Body of pancreas (tissue), 4 donors: ENCODE data around the gene PLCG2. TPM values are rescaled to one million over a fixed set of nuclear protein-coding genes. Genes with fewer than 3 reads are reported as not detected.
"Not testable (repeated sequence)": the region's sequence is repeated elsewhere in the genome, so short reads cannot be mapped to it uniquely, and the experiment has no call there.

Experiments
- ATAC-seq: fragments of 150-250 bp; one replicate; pipeline ENCODE4 v1.9.1; 2016
- DNase-seq, 4 donors: peaks; one replicate each; pipeline ENCODE4 v3.0.0-alpha.2; 2019
- H3K27ac ChIP-seq, 4 donors: fragments of 200-600 bp; sonication (generic); 1 replicate in 3 of 4; 2 replicates in 1 of 4; pipeline versions ENCODE4 v1.5.1 to v1.6.1; 2016 to 2019; ENCODE audit warnings: mild to moderate bottlenecking in 1 of 4, mixed read lengths in 1 of 4, moderate library complexity in 1 of 4
- H3K27me3 ChIP-seq, 2 donors: fragments of 200-600 bp; sonication (generic); one replicate each; pipeline ENCODE4 v1.6.0; 2016; ENCODE audit warnings: mild to moderate bottlenecking in 1 of 2
- H3K36me3 ChIP-seq, 2 donors: fragments of 200-600 bp; sonication (generic); replicated peaks in 1 of 2; 2 replicates each; pipeline ENCODE4 v1.5.1; 2016; ENCODE audit warnings: low read depth in 2 of 2; ENCODE audit not compliant: insufficient read depth in 1 of 2
- H3K4me1 ChIP-seq: fragments of 200-600 bp; sonication (generic); one replicate; pipeline ENCODE4 v1.6.0; 2016
- H3K4me3 ChIP-seq, 2 donors: fragments of 200-600 bp; sonication (generic); 1 replicate in 1 of 2; 2 replicates in 1 of 2; pipeline ENCODE4 v1.5.1; 2016 to 2019
- H3K9me3 ChIP-seq, 3 donors: fragments of 200-600 bp; sonication (generic); 1 replicate in 2 of 3; 2 replicates in 1 of 3; pipeline ENCODE4 v1.5.1; 2016
- POLR2A ChIP-seq, 3 donors: fragments of 450-650 bp; IDR thresholded peaks; one replicate each; pipeline ENCODE4 v1.6.1; 2016; ENCODE audit warnings: antibody characterized with exemption in 3 of 3, mild to moderate bottlenecking in 2 of 3
- WGBS, 2 donors: methylation state at CpG; one replicate each; pipeline ENCODE4 v1.1.5; 2017; 5-methylcytosine and 5-hydroxymethylcytosine counted together
- intact Hi-C: fragments of 100-400 bp; cut with DNase I; formaldehyde crosslinking; loops from one replicate; pipeline ENCODE4 v1.15.1; 2023
- total RNA-seq, 2 donors: library from RNA; depleted of rRNA; stranded (reverse); fragments of >200 nt; gene quantifications; one replicate each; pipeline ENCODE4 v1.1.0, GENCODE V29; 2016
- TF ChIP-seq, protein P1 (sequence below), 7 experiments: fragments of 450-650 bp in 4 of 7; fragments of 200-600 bp in 3 of 7; sonication (generic) in 3 of 7; IDR thresholded peaks; one replicate each; pipeline ENCODE4 v1.5.1; 2016 to 2019; ENCODE audit warnings: antibody characterized with exemption in 7 of 7

The PLCG2 gene
- total RNA-seq, 2 donors from 2014 or later = 6.7 to 9.6 TPM

DNA sequence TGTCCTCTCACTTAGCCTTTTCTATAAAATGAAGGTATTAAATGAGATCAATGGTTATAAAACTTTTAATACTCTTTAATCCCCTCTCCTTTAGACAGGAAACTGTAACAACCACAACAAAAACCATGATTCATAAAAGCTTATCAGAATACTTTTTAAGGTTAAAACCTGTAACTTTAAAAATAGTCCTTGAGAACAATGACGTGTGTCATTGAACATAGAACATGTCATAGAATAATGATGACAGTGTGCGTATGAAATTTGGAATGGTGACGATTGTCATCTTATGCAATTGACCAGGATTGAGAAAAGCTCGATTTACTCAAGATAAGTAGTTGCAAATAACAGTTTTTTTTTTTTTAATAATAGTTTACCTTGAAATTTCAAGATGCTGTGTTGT, 94.1 kb downstream of the PLCG2 start:
- no peaks in the 10 kb centered on the region for H3K27me3 ChIP-seq
- H3K27ac ChIP-seq = no peak overlapping the region
- intact Hi-C loops = no loop called here
- 43 to 45% methylated on average over 4 of the region's 4 CpGs for WGBS, 2 donors
- no peak for ATAC-seq
- no peak for DNase-seq
- H3K4me1 ChIP-seq = peaks cover 5% of the 10 kb centered on the region
- no peaks in the 10 kb centered on the region for H3K9me3 ChIP-seq
- H3K36me3 ChIP-seq = no peaks in the 10 kb centered on the region
- H3K4me3 ChIP-seq = no peak overlapping the region
- TF ChIP-seq, protein P1, sequence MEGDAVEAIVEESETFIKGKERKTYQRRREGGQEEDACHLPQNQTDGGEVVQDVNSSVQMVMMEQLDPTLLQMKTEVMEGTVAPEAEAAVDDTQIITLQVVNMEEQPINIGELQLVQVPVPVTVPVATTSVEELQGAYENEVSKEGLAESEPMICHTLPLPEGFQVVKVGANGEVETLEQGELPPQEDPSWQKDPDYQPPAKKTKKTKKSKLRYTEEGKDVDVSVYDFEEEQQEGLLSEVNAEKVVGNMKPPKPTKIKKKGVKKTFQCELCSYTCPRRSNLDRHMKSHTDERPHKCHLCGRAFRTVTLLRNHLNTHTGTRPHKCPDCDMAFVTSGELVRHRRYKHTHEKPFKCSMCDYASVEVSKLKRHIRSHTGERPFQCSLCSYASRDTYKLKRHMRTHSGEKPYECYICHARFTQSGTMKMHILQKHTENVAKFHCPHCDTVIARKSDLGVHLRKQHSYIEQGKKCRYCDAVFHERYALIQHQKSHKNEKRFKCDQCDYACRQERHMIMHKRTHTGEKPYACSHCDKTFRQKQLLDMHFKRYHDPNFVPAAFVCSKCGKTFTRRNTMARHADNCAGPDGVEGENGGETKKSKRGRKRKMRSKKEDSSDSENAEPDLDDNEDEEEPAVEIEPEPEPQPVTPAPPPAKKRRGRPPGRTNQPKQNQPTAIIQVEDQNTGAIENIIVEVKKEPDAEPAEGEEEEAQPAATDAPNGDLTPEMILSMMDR (IDR thresholded peaks at IDR 0.05) = no peak
- no peak for TF ChIP-seq POLR2A (IDR thresholded peaks at IDR 0.05)

DNA sequence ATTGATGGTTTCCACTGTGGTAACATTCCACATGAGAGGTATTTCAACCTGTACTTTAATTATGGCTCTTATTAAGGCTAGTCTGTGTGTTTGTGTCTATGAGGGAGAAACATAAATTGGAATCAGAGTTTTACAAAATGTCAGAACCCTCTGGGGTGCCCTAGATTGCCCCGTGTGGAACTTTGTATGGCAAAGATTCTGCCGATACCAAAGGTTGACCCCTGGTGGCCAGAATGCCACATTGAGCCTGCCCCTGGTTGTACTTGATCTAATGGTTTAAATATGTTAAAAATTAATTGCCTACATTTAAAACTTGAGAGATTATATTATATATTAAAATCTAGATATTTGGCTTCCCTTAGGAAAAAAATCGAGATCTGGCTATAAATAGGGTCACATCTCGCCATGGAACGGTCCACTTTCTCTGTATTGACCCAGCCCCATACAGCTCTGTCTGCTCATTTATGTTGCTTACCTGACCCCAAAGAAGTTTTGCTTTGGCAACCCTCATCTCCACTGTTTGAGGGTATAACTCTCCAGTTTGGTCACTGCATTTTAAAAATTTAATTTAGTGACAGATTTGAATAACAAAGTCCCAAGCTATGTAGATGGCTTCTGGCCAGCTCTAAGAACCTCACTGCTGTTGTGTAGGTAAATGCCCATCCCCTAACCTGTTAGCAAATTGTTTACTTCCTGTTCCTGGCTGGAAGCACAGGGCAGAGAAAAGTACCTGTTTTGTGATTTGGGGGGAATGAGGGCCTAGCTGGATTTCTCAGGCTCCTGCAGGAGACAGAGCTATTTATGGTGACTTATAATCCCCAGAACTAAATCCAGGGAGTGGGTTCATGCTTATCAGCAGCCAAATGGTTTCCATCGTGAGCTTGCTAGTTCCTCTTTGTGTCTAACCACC, 95.0 kb downstream of the PLCG2 start:
- ATAC-seq = peak; percentile 81
- no peaks in the 10 kb centered on the region for H3K36me3 ChIP-seq
- DNase-seq = peak; percentile 58 to 77 (median 64)
- no peak for TF ChIP-seq POLR2A (IDR thresholded peaks at IDR 0.05)
- TF ChIP-seq, protein P1 (IDR thresholded peaks at IDR 0.05) = peak; percentile 71 to 93 (median 74)
- intact Hi-C loops = no loop called here
- H3K4me1 ChIP-seq = peaks cover 5% of the 10 kb centered on the region
- no peak overlapping the region for H3K4me3 ChIP-seq
- 5 to 9% methylated on average over 6 of the region's 6 CpGs for WGBS, 2 donors
- no peaks in the 10 kb centered on the region for H3K27me3 ChIP-seq
- H3K27ac ChIP-seq = peak overlapping the region in 1 of 4 donors; percentile 4
- no peaks in the 10 kb centered on the region for H3K9me3 ChIP-seq

GRCh38 chr16:81875461-81875860, 96.4 kb downstream of the PLCG2 start:
- H3K4me3 ChIP-seq = no peak overlapping the region
- ATAC-seq = no peak
- WGBS, 2 donors = 68 to 76% methylated on average over 5 of the region's 5 CpGs
- H3K27ac ChIP-seq = no peak overlapping the region
- H3K9me3 ChIP-seq = no peaks in the 10 kb centered on the region
- H3K4me1 ChIP-seq = peaks cover 5% of the 10 kb centered on the region
- no peak for TF ChIP-seq POLR2A (IDR thresholded peaks at IDR 0.05)
- TF ChIP-seq, protein P1 (IDR thresholded peaks at IDR 0.05) = no peak
- H3K36me3 ChIP-seq = no peaks in the 10 kb centered on the region
- no peak for DNase-seq
- H3K27me3 ChIP-seq = no peaks in the 10 kb centered on the region
- intact Hi-C loops = no loop called here

DNA sequence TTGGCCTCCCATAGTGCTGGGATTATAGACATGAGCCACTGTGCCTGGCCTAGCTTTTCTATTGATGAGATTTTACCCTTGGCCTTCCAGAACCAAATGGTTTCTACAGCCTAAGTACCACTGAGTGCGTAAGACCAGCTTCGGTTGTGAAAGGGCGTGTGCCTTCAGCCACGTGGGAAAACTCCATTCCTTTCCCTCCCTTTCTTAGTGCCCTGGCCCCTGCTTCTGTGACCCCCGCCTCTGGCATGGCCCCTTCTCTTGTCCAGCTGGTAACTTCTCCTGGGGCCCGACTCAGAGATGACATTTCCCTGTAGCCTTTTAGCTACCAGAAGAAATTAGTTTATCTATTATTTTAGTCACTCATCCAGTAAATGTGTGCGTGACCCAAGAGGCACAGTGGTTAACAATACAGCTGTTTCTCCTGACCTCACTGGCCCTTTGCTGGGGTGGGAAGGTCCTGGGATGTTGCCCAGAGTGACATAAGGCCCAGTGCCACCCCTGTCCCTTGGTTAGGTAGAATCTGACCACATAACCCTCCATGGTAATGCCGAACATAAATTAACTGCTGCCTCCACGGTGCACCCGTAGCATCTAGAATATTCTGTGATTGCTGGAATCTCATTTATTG, 97.3 kb downstream of the PLCG2 start:
- no peak for ATAC-seq
- DNase-seq = no peak
- H3K9me3 ChIP-seq = no peaks in the 10 kb centered on the region
- H3K4me1 ChIP-seq = peaks cover 5% of the 10 kb centered on the region
- H3K36me3 ChIP-seq = no peaks in the 10 kb centered on the region
- TF ChIP-seq POLR2A (IDR thresholded peaks at IDR 0.05) = no peak
- TF ChIP-seq, protein P1 (IDR thresholded peaks at IDR 0.05) = no peak
- no peaks in the 10 kb centered on the region for H3K27me3 ChIP-seq
- intact Hi-C loops = no loop called here
- H3K27ac ChIP-seq = no peak overlapping the region
- WGBS, 2 donors = 77 to 79% methylated on average over 10 of the region's 10 CpGs
- H3K4me3 ChIP-seq = no peak overlapping the region

DNA sequence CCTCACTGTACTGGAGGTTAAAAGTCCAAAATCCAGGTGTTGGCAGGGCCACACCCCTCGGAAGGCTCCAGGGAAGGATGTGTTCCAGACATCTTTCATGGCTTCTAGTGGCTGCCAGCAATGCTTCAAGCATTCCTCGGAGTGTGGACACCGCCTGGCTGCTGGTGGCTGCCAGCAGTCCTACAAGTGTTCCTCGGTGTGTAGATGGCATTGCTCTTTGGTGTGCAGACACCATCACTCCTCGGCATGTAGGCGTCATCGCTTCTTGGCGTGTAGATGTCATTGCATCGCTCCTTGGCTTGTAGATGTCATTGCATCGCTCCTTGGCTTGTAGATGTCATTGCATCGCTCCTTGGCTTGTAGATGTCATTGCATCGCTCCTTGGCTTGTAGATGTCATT, 98.4 kb downstream of the PLCG2 start:
- DNase-seq, H3K4me1 ChIP-seq, intact Hi-C loops, H3K27ac ChIP-seq, H3K36me3 ChIP-seq, H3K4me3 ChIP-seq, H3K9me3 ChIP-seq, ATAC-seq, H3K27me3 ChIP-seq: not testable (repeated sequence)
- WGBS, 2 donors = 80 to 90% methylated on average over 10 to 12 of the region's 12 CpGs
